Measurements from ENCODE around the gene MARCHF6.

DNA sequence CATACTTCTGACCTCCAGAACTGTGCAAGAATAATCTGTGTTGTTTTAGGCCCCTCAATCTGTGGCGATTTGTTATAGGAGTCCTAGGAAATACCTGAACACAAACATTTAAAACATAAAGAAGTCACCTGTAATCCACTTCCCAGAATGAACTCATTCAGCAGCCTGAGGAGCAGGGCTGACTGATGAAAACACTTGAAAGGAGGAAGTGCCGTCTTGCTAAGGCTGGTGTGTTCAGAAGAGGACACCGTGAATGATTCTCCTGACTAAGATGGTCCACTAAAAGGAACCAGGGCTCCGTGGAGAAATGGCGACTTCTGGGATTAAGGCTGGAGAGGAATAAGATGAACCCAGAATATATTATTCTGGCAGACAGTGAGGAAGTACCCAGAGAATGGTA lies 18.7 kb upstream of the MARCHF6 start:
- TF ChIP-seq, protein P1, sequence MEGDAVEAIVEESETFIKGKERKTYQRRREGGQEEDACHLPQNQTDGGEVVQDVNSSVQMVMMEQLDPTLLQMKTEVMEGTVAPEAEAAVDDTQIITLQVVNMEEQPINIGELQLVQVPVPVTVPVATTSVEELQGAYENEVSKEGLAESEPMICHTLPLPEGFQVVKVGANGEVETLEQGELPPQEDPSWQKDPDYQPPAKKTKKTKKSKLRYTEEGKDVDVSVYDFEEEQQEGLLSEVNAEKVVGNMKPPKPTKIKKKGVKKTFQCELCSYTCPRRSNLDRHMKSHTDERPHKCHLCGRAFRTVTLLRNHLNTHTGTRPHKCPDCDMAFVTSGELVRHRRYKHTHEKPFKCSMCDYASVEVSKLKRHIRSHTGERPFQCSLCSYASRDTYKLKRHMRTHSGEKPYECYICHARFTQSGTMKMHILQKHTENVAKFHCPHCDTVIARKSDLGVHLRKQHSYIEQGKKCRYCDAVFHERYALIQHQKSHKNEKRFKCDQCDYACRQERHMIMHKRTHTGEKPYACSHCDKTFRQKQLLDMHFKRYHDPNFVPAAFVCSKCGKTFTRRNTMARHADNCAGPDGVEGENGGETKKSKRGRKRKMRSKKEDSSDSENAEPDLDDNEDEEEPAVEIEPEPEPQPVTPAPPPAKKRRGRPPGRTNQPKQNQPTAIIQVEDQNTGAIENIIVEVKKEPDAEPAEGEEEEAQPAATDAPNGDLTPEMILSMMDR (IDR thresholded peaks at IDR 0.05; ENCODE audit: low read depth, low read length): no peak
- TF ChIP-seq, protein P2, sequence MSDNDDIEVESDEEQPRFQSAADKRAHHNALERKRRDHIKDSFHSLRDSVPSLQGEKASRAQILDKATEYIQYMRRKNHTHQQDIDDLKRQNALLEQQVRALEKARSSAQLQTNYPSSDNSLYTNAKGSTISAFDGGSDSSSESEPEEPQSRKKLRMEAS (IDR thresholded peaks at IDR 0.05; ENCODE audit: low read depth, low read length): 0 out of 2 replicates have a peak, but pooled peaks have one; percentile 4
- TF ChIP-seq POLR2A (IDR thresholded peaks at IDR 0.05; ENCODE audit: extremely low read depth, insufficient read length): no peak

All from NB4 (cell line).